Measurements from ENCODE around the gene PNLIPRP3.

The PNLIPRP3 gene

GRCh38 chr10:116466715-116467422 is 39.2 kb downstream of the PNLIPRP3 start:
- H3K4me3 ChIP-seq (ENCODE audit: low read depth, low read length): no peak overlapping the region
- in situ Hi-C loops (cut with HindIII; ENCODE audit: low pct_ligation_motif_present, low sequenced_read_pairs): no loop called here
- H3K27me3 ChIP-seq (replicated peaks): no peaks in the 10 kb centered on the region
- no peak overlapping the region for H3K27ac ChIP-seq
- DNase-seq: no peak
- TF ChIP-seq, protein P1, sequence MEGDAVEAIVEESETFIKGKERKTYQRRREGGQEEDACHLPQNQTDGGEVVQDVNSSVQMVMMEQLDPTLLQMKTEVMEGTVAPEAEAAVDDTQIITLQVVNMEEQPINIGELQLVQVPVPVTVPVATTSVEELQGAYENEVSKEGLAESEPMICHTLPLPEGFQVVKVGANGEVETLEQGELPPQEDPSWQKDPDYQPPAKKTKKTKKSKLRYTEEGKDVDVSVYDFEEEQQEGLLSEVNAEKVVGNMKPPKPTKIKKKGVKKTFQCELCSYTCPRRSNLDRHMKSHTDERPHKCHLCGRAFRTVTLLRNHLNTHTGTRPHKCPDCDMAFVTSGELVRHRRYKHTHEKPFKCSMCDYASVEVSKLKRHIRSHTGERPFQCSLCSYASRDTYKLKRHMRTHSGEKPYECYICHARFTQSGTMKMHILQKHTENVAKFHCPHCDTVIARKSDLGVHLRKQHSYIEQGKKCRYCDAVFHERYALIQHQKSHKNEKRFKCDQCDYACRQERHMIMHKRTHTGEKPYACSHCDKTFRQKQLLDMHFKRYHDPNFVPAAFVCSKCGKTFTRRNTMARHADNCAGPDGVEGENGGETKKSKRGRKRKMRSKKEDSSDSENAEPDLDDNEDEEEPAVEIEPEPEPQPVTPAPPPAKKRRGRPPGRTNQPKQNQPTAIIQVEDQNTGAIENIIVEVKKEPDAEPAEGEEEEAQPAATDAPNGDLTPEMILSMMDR (IDR thresholded peaks at IDR 0.05; ENCODE audit: low read depth, low read length, missing control alignments): no peak
- H3K36me3 ChIP-seq (replicated peaks): no peaks in the 10 kb centered on the region

DNA sequence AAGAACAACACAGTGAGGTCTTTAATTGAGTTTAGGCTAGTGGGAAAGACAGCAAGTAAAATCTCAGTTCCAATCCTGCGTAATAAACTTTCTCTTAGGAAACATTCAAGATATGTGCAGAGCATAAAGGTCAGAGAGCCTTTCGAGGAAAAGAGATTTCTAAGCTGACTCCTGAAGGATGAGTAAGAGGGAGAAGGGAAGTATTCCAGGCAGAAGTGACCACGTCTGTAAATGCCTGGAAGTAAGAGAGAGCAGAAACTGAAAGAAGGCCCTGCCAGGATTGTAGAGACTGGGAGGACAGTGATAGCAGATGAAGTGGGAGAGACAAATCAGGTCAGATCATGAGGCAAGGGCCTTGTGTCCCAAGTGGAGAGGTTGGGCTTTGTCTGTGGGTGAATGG is 41.8 kb downstream of the PNLIPRP3 start:
- no peak for DNase-seq
- Histone ChIP-seq H3K27me3 (replicated peaks) (no peaks in the 10 kb centered on the region), H3K4me3 (ENCODE audit: low read depth, low read length) (no peak overlapping the region), H3K27ac (no peak overlapping the region), H3K36me3 (replicated peaks) (no peaks in the 10 kb centered on the region)
- TF ChIP-seq, protein P1 (IDR thresholded peaks at IDR 0.05; ENCODE audit: low read depth, low read length, missing control alignments): no peak
- in situ Hi-C loops (cut with HindIII; ENCODE audit: low pct_ligation_motif_present, low sequenced_read_pairs): no loop called here

DNA sequence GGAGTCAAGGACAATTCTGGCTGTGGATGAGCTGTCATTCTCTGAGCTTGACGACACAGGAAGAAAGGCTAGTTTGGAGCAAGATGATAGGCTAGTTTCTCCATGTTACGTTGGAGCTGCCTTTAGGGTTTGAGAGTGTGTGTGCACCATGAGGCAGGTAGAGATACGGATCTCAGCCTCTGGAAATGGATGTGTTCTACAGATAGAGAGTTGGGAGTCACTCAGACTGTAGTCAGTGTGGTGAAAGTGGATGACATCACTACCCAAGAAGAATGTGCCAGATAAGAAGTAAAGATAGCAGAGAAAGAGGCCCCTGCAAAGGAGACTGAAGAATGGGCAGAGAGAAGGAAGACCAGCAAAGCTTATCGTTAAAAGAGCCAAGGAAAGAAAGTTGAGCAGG is 42.4 kb downstream of the PNLIPRP3 start:
- Histone ChIP-seq H3K4me3 (ENCODE audit: low read depth, low read length) (no peak overlapping the region), H3K27me3 (replicated peaks) (no peaks in the 10 kb centered on the region), H3K27ac (no peak overlapping the region), H3K36me3 (replicated peaks) (no peaks in the 10 kb centered on the region)
- TF ChIP-seq, protein P1 (IDR thresholded peaks at IDR 0.05; ENCODE audit: low read depth, low read length, missing control alignments): no peak
- in situ Hi-C loops (cut with HindIII; ENCODE audit: low pct_ligation_motif_present, low sequenced_read_pairs): no loop called here
- peak; percentile 0 for DNase-seq

DNA sequence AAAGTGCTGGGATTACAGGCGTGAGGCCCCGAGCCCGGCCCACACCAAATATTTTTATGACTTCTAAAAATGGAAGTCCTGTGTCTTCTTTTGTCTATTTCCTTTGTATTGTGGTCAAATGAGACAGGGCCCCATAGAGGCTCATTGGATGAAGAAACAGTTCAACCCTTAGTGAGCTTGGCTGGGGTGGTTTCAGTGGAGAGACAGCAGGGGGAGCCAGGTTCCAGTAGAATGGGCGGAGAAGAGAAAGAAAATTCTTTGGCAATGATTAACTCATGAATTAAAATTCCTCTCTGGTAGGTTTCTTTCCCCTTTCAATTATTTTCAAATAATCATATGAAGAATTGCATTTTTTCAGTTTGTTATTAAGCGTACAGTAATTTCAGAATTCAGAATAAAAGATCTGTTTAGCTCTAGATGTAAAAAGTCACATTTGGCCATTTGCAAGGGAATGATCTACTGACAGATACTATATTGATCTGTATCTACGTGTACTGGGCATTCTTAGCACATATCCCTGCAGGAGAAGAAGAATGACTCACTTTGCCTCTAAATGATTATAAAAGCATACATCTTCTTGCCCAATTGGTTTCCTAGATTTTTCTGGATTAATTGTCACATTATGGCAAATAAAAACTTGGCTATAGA is 43.2 kb downstream of the PNLIPRP3 start:
- in situ Hi-C loops (cut with HindIII; ENCODE audit: low pct_ligation_motif_present, low sequenced_read_pairs): no loop called here
- TF ChIP-seq, protein P1 (IDR thresholded peaks at IDR 0.05; ENCODE audit: low read depth, low read length, missing control alignments): peak; percentile 56

DNA sequence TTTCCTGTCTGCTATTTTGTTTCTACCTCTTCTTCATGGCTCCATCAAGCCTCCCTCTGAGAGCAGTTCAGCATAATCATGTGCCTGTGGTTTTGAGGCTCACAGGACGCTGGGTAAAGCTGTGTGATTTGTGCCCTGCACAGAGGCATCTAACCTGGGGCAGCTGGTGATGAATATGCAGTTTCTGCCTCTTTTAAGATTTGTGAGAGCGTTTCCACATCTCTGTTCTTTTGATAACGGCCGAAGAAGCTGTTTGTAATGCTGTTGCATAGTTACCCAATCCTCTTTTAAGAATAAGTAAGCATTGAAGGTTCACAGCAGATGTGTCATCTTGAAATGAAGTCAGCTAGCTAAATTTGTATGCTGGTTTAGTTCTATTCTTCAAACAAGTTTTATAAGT is 45.2 kb downstream of the PNLIPRP3 start:
- TF ChIP-seq, protein P1 (IDR thresholded peaks at IDR 0.05; ENCODE audit: low read depth, low read length, missing control alignments): no peak
- no peak for DNase-seq
- in situ Hi-C loops (cut with HindIII; ENCODE audit: low pct_ligation_motif_present, low sequenced_read_pairs): no loop called here
- Histone ChIP-seq H3K27ac (no peak overlapping the region), H3K27me3 (replicated peaks) (no peaks in the 10 kb centered on the region), H3K4me3 (ENCODE audit: low read depth, low read length) (no peak overlapping the region), H3K36me3 (replicated peaks) (no peaks in the 10 kb centered on the region)

More for the DNA sequence above, 43.2 kb downstream of the PNLIPRP3 start:
- Histone ChIP-seq H3K36me3 (replicated peaks) (no peaks in the 10 kb centered on the region), H3K27me3 (replicated peaks) (no peaks in the 10 kb centered on the region), H3K27ac (no peak overlapping the region), H3K4me3 (ENCODE audit: low read depth, low read length) (no peak overlapping the region)
- DNase-seq: peak; percentile 1

All from brain microvascular endothelial cell (primary cell).